ENCODE data around the gene SORCS2.

Gene SORCS2

DNA sequence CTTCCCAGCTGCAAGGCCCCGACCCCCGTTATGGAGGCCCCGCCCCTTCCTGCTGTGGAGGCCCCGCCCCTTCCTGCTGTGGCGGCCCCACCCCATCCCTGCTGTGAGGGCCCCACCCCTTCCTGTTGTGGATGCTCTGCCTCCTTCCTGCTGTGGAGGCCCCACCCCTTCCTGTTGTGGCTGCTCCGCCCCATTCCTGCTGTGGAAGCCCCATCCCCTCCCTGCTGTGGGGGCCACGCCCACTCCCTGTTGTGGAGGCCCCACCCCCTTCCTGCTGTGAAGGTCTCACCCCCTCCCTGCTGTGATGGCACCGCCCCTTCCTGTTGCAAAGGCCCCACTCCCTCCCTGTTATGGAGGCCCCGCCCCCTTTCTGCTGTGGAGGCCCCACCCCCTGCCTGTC is 347.3 kb downstream of the SORCS2 start:
- DNase-seq = no peak

DNA sequence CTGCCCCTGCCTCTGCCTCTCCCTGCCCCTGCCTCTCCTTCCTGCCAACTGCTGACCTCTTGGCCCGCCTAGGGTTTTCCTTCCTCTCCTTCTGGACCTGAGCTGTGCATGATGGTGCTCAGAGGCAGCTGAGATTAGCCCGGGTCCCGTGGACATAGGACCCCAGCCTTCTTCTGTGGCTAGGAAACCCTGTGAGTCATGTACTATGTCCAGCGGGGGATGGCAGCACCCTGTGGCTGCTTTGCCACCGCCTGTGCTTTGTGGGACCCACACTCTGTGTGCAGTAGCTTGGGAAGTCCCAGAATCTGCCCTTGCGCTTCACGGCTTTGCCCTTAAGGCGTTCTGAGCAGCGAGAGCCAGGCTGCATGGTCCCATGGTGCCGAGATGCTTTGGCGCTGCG is 347.9 kb downstream of the SORCS2 start:
- DNase-seq = no peak

DNA sequence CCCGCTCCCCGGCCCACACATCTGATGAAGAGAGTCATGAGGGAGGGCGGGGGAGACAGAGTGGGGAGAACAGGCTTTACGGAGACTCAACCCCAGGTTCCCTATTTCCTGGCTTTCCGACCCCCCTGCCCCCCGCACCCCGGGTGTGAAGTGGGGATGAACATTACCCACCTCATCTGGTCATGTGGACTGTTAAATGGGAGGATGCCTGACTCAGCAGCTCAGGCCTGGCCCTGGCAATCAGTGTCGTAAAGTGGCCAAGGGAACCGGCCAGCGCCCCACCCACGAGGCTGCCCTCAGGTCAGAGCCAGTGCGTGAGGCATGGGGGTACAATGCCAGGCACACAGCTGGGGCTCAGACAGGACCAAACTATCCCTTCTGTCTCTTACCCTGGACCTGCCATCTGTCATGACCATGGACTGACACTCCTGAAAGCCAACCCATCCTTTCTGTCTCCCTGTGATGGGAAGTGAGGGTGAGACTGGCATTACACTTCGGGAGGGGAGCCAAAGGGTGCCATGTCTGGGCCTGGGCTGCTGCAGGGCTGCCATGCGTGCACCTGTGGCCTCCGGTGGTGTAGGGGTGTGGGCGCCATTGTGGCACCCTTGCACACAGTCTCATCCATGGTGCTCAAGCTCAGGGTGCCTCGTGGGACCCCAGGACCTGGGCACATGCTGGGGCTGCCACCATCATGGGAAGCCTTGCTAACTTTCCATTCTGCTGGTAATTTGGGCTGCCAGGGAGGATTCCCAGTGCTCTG is 348.5 kb downstream of the SORCS2 start:
- no peak for DNase-seq

DNA sequence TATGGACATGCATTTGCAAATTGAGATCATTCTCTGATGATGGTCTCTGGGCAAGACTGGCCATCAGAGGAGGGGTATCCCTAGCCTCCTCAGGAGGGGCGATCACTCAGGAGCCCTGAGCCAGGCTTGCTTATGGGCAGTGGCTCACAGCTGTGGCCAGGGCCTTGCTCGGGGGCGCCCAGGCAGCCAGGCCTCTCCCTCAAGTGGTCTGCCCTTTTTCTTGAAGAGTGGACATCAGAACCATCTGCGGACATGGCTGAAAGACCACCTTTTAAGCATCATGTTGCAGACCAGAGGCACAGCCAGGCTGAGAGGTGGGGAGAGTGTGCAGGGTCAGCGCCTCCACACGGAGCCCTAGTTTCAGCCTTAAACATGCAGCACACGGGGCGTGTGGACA is 349.1 kb downstream of the SORCS2 start:
- DNase-seq = no peak

DNA sequence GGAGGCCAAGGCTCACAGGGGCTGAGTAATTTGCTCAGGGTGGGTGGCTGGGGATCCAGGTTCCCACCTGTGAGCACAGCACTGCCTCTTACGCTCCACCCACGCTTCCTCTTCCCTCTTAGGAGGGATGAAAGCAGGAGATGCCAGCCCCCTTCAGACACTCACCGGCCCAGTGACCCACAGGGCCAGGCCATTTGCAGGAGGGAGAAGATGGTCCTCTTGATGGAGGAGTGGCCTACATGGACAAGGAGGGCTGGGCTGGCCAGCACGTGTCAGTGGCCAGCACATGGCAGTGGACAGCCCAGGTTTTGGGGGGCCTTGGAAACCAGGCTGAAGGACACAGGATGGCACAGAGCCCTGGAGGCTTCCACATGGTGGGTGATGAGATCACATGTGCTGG is 350.4 kb downstream of the SORCS2 start:
- DNase-seq = no peak

DNA sequence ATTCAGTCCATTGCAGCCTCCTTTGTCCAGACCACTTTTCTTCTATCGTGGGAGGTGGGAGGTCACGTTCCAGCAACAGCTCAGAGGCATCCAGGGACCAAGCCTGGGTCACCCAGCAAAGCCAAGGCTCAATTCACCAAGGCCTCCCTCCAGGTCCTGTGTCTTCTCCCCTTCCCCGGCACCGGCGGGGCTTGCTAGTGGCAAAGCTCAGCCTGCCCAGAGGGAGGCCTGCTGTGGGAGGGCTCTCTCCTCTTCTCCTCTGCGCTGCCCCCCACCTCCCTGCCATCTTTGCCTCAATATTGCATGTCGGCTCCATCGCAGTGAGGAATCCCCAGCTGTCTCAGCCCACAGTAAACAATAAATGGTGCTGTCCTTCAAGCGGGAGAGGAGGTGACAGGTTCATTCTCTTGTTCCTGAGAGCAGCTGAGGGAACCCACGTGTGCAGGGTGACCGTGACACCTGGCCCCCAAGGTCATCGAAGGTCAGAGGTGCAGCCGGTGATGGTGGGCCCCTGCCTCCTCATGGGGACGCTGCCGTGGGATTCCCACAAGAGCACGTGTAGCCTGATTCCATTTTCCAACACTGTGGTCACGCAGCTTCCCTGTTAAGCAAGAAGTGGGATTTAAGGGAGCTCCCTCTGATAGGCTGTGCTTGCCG is 353.9 kb downstream of the SORCS2 start:
- no peak for DNase-seq

DNA sequence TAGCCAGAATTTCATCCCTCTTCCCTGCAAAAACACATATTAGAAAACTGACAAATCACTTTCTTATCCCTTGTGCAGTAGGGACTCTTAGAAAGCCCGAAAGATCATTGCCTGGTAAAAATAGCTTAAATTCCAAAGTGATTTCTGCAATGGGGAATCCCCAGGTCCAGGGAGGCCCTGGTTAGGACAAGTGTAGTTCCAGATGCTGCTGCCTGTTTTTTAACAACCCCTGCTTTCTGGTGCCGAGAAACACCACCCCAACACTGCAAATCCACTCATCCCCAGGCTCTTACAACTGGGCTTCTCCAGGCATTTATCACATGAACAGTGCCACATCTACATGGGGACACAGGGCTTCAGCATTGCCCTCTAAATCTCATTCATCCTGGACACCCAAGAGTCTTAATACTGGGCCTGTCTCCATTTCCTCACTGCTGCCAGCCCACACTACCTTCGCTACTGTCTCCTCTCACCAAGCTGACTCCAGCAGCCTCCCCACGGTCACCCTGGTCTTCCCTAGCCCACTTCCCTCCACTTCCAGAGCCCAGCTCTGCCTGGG is 354.6 kb downstream of the SORCS2 start:
- DNase-seq = no peak

DNA sequence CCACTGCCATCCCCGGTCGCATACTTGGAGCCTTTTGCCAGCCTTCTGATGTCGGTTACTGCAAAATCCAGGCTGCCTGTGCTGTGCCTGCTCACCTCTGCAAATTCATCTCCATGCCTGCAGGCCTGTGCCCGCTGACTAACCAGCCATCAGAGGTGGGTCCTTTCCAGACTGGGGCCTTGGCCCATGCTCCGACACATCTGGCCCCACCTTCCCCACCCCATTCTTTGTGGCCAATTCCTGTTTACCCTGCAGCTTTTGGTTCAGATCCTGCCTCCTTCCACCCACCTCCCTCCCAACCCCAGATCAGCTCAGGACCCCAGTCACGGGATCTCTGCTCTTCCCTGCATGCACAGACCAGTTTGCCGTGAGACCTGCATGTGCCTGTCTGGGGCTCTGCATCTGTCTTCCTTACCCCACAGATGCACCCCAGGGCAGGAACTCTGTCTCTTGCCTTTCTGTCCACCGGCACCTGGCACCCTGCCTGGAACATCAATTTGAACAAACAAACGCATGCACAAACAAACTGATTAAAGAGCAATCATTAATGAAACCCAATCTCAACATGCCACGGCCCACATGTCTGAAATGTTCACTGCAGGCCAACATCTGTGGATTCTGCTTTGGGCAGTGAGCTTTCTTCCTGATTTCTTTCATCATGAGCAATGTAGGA is 355.2 kb downstream of the SORCS2 start:
- DNase-seq = no peak

DNA sequence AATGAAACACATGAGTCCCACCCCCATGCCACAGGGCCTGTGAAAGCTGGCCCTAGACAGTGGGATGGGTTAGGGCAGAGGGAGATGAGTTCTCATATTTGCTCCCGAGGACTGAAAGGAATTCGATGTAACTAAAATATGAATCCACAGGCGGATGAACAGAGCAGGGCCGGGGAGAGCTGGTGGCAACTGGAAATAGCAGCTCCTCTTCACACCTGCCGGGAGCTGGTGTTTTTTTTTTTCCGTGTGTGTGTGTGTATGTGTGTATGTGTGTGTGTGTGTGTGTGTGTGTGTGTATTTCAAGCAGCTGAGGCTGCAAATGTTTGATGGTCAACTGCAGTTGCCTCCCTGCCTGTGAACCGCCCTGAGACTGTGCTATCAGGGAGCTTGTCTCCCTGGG is 357.5 kb downstream of the SORCS2 start:
- DNase-seq = no peak

DNA sequence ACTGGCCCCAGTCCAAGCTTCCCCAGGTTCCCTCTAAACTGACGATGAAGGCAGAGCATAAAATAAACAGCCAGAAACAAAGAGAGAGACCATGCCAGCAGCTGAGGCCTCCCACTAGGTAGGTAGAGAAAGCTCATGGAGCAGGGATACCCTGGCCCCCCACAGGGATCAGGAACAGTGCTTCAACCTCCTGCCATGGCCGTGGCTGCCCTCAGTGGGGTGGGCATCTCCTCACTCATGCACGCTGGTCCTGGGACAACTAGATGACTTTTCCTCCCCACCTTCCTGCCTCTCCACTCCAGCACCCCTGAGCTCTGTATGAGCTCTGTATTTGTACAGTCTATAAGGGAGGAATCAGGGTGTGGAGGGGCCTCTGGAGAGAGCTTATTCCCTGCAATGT is 360.1 kb downstream of the SORCS2 start:
- DNase-seq = no peak

DNA sequence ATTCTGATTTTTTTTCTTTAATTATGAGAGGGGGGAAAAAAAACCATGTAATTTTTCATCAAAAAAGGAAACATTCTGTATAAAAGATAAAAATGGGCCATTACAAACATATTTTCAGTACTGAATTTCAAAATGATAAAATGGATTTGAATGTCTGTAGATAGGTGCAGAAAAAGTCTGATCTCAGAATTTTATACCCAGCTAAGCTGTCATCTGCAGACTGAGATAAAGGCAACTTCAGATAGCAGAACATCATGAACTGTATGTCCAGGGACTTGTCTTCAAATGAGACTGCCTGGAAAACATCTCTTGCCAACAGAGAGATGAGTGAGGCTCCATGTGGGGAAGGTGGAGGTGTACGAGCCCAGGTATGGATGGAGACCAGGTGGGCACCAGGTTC is 360.9 kb downstream of the SORCS2 start:
- no peak for DNase-seq

DNA sequence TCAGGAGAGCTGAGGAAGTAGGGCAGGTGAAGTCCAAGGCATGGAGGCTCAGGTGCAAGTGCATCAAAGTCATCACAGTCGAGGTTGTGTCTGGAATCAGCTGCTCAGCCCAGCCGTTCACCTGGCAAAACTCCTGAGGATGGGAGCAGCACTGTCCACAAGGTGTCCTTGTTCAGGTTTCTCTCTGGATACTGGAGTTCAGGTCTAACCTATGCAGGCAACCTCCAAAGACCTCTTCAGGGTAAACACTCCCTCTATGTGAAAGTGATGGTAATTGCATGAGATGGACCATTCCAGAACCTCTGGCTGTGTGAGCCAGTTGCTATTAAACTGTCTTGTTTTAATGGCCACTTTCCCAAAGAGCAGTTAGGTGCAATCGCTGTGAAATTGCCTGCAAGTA is 362.6 kb downstream of the SORCS2 start:
- DNase-seq = no peak

DNA sequence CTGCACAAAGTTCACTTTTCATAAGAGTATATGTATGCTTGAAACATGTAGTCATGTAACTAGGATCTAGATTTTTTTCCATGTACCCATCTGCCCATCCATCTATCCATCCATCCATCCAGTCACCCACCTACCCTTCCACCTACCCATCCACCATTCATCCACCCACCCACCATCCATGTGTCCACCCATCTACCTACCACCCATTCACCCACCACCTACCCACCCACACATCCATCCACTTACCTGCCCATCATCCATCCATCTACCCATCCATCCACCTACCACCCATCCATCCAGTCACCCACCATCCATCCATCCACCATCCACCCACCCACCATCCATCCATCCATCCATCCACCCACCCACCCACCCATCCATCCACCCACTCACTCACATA is 364.2 kb downstream of the SORCS2 start:
- DNase-seq = no peak

DNA sequence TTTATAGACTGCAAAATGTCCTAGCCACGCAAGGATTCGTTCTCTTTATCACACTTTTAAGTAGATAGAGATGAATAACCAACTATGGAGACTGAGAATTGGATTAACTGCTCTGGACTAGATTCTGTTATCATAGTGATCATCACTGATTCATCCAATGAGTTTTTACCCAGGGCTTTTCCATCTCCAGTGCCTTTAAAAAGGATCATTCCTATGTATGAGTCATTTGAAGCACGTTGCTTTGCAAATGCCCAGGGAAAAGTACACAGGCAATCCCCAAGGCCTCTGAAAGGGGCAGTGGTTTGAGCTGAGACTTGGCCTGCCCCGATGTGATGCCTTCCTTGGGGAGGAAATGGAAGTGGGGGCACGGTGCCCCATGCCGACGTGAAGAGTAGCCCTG is 365.1 kb downstream of the SORCS2 start:
- no peak for DNase-seq

DNA sequence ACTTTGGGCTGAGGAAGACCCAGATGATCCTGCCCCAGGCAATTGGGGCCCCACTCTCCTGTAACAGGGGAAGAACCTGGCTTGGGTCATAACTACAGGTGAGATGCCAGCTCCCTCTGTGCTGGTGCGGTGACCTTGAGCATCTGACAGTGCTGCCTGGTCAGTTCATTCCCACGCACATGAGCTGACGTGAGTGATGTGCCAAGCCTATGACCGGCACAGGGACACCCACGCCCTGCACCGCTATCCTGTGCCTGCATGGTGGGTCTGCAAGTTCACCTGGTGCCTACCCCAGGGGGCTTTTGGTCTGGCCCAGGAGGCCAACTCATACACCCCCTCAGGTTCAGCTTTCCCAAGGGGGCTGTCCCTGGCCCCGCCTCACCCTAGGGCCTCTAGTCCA is 366.1 kb downstream of the SORCS2 start:
- no peak for DNase-seq

DNA sequence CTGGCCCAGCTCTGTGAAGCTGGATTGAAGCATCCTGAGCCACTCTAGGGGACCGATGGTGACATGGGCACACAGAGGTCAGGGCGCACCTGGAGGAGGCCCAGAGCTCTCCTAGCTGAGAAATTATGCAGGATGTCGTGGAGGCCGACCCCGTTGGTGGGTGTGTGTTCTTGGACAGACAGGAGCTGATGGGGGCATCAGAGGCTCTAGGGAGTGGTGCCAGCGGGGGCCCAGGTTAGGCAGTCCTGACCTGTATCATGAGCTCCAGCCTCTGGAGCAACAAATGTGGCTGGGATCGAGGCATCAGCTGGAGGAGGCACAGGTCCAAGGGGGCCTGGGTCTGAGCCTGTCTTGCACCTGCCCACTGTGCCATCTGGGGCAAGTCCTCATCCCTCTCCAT is 367.0 kb downstream of the SORCS2 start:
- no peak for DNase-seq

DNA sequence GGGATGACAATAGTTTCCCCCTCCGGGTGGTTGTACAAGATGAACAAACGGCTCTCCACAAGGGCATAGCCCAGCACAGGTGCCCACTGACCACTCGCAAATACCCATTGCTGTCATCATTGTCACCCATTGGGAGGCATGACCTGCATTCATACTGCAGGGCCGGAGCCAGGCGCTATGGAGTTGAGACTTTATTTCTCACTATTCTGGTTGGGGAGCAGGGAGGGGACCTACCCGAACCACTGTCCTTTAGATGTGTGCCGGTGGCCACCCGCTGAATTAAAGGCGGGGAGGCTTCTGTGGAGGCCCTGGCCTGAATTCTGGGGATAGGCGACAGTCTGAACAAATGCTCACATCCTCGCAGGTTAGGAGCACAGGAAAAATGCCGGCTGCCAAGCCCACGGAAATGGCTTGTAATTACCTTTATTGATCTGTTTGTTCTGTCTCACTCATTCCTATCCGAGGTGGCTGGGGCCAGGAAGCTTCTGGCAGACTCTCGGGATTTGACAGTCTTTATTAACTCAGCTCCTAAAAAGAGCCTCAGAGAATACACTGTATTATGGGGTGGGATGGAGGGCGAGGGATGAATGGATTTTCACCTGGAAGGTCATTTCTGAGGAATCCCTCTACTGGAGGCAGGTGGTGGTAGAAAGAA is 367.5 kb downstream of the SORCS2 start:
- DNase-seq = no peak

DNA sequence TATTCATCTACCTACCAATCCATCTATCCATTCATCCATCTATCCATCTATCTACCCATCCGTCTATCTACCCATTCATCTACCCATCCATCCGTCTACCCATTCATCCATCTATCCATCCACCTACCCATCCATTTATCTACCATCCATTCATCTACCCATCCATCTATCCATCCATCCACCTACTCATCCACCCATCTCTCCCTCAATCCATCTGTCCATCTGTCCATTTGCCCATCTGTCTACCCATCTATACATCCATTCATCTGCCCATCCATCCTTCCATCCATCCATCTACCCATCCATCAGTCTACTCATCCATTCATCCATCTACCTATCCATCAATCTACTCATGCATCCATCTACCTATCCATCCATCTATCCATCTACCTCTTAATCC is 369.2 kb downstream of the SORCS2 start:
- no peak for DNase-seq

DNA sequence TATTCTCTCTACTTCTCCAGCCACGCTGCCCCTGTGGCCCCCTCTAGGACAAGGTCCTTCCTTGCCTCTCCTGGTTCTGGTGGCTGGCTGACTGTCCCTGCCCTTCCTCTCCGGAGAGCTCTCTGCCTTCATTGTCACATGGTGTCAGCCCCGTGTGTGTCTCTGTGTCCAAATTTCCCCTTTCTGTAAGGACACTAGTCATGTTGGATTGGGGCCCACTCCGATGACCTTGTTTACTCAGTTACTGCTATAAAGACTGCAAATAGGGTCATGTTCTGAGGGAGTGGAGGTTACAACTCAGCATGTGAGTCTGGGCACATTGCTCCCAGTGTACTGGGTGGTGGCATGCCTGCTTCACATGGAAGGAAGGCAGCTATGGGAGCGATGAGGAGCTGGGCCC is 371.9 kb downstream of the SORCS2 start:
- DNase-seq = no peak

DNA sequence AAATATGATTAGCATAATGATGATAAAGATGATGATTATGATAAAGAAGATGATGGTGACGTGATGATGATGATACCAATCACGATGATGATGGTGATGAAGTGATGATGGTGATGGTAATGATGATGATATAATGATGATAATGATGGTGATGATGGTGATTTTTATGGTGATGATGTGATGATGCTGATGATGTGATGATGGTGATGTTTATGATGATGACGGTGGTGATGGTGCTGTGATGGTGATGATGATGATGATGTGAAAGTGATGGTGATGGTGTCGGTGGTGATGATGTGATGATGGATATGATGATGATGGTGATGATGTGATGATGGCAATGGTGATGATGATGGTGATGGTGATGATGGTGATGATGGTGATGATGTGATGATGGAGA is 373.1 kb downstream of the SORCS2 start:
- DNase-seq = no peak

DNA sequence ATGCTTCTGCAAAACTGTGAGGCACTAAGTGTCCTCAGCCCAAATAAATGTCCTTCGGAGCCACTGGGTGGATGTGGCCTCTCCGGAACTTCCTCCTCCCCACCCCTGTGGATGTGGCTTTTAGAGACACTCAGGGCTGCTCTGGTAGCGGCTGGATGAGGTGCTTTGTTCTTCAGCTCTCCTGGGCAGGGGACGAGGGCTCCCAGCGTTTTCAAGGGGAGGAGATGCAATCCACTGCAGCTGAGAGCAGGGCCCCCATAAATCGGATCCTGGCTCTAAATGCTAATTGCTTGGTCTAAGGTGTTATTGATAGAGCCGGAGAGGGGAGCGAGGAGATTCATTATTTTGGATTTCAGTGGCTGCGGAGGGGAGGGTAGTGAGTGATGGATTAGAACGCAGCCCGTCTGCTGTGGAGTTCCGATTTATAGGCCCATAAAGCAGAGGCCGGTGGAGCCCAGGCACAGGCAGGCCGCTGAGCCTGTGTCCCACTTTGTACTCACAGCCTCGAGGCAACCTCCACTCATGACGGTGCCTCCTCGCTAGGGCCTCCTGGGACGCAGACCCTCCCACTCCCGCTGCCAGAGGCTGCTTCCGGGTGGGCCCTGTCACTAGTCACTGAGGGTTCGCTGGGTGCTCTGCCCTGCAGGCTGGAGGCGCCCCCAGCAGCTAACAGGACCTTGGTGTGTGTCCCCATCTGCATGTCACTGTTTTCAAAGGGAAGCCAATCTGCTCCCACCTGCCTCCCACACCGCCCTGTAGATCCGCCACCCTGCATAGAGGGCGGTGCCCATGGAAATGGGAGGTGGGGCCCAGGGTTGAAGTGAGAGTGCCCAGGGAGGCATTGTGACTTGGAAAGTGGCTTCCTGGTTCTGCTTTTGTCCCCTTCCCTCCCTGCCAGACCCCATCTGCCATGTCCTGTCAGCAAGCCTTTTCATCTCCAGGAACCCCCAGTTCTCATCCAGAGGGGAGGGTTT is 377.8 kb downstream of the SORCS2 start:
- no peak for DNase-seq

DNA sequence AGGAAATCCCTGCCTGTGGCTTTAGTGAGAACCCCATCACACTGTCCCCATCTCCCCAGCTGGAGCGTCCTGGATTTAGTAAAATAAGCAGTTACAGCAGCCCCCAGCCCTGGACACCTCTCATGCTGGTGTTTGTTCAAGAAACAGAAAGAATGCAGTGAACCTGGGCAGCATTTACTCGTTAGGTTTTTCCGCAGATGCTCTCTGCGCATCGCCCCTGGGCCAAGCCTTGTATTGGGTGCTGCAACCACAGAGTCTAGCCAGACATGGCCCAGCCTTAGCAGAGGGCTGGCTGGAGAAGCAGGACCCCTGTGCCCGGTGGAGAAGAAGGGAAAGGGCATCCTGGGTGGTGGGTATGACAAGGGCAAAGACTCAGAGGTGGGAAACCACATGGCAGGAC is 378.7 kb downstream of the SORCS2 start:
- DNase-seq = no peak
